GM12864 (cell line): ENCODE data around the gene PDXP.

Experiments used
- DNase-seq: peaks from one replicate; pipeline ENCODE4 v3.0.0-alpha.2; 2011; ENCODE audit warnings: low read depth
- H3K4me3 ChIP-seq: 2 replicates; pipeline ENCODE4 v1.5.1; 2011; ENCODE audit warnings: mild to moderate bottlenecking, low read depth, low read length, control low read depth
- TF ChIP-seq, protein P1 (sequence below): IDR thresholded peaks from 2 replicates; pipeline ENCODE4 v1.5.1; 2011; ENCODE audit warnings: low read depth, mild to moderate bottlenecking, moderate library complexity, low read length, control low read depth, inconsistent platforms; ENCODE audit errors: missing control alignments

The PDXP gene

DNA sequence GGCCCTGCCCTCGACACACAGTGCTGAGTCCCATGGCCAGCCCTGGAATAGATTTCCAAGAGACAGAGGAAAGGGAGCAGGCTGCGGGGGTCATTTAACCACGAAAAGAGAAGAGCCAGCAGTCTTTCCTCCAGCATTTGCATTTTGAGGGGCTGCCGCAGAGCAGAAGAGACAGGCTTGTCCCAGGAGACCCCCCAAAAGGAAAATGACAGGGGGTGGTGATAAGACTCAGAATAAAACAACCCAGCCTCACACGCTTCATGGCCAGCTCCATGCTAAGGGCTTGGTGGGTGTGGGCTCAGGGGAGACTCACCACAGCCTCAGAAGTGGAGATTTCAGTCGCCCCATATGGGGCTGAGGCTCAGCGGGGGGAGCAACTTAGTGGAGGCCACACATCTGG, 55.2 kb downstream of the PDXP start:
- H3K4me3 ChIP-seq, result no peak overlapping the region
- TF ChIP-seq, protein P1, sequence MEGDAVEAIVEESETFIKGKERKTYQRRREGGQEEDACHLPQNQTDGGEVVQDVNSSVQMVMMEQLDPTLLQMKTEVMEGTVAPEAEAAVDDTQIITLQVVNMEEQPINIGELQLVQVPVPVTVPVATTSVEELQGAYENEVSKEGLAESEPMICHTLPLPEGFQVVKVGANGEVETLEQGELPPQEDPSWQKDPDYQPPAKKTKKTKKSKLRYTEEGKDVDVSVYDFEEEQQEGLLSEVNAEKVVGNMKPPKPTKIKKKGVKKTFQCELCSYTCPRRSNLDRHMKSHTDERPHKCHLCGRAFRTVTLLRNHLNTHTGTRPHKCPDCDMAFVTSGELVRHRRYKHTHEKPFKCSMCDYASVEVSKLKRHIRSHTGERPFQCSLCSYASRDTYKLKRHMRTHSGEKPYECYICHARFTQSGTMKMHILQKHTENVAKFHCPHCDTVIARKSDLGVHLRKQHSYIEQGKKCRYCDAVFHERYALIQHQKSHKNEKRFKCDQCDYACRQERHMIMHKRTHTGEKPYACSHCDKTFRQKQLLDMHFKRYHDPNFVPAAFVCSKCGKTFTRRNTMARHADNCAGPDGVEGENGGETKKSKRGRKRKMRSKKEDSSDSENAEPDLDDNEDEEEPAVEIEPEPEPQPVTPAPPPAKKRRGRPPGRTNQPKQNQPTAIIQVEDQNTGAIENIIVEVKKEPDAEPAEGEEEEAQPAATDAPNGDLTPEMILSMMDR, result no peak
- no peak for DNase-seq

DNA sequence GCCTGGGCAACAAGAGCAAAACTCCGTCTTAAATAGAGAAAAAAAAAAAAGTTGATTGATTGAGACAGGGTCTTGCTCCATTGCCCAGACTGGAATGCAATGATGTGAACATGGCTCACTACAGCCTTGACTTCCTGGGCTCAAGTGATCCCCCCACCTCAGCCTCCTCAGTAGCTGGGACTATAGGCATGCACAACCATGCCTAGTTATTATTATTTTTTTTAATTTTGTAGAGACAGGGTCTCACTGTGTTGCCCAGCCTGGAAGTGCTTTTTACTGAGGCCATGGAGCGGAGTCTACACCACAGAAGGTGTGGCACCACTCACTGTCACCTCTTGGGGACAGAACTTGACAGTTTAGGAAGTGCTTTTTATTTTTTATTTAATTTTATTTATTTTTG, 56.1 kb downstream of the PDXP start:
- TF ChIP-seq, protein P1, result no peak
- DNase-seq, result no peak
- H3K4me3 ChIP-seq, result no peak overlapping the region

DNA sequence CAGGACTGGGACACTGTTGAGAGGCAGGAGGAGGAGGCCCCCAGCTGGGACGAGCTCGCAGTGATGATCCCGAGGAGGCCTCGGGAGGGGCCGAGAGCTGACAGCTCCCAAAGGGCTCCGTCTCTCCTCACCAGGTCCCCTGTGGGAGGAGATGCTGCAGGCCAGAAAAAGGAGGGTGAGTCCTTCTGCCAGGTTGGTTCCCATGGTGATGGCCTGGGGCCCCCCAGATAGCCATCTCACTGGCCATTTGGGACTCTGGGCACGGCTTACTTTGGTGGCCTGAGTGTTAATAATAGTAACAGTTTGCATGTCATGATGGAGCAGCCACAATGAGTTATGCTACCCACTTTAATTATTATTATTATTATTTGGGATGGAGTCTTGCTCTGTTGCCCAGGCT, 57.2 kb downstream of the PDXP start:
- no peak overlapping the region for H3K4me3 ChIP-seq
- no peak for DNase-seq
- TF ChIP-seq, protein P1, result no peak
